ENCODE results near the gene CST4.
"Not testable (repeated sequence)": the region's sequence is repeated elsewhere in the genome, so short reads cannot be mapped to it uniquely, and the experiment has no call there.

The CST4 gene

DNA sequence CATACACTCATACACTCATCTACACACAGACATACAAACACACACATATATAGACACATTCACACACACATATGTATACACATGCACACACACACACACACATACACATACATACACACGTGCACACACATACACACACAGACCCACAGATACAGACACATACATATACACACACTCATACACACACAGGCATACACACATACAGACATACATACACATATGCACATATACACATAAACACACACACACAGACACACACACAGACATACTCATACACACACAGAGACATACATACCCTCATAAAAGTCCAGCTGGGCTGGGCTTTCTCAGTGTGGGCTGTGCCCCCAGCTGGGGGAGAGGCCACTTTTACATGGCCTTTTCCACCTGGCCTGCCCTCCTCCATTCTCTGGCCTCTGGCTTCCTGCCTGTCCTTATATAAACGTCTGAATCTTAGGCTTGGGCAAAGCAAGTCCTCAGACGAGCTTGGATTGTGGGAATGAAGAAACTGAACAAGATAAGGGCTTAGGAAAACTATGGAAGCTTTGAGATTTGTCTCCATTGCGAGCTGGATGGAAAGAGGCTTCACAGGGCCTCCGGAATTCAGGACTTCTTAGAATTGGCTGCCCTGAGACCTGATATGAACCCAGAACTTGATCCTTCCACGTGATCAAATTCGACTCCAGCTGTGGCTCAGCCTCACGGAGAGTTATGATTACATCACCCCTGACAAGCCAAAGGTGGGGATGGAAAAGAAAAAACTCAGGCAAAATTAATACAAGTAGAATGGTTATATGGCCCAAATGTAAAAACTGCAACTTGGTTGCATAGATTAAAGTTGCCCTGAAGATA is 28.6 kb downstream of the CST4 start:
- DNase-seq (ENCODE audit: low read depth in 2 of 2): no peak

GRCh38 chr20:23659610-23659988 is 29.2 kb downstream of the CST4 start:
- DNase-seq (ENCODE audit: low read depth in 2 of 2): not testable (repeated sequence)

GRCh38 chr20:23658989-23659609 is 29.7 kb downstream of the CST4 start:
- DNase-seq (ENCODE audit: low read depth in 2 of 2): no peak

DNA sequence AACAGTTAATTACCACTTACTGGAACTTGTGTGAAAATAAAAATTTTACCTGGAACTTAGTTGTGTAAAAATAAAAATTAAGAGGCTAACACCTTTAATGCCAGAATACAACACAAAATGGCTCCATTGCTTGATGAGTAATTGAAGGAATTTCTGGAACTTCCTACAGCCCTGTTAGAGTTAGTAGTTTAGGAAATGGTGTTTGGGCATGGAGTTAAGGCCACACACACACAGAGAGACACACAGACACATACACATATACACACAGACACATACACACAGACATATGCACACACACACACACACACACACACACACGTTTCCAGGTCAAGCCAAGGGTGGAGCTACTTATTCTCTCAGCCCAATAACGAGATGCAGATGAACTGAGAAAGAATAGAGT is 30.5 kb downstream of the CST4 start:
- no peak for DNase-seq (ENCODE audit: low read depth in 2 of 2)

DNA sequence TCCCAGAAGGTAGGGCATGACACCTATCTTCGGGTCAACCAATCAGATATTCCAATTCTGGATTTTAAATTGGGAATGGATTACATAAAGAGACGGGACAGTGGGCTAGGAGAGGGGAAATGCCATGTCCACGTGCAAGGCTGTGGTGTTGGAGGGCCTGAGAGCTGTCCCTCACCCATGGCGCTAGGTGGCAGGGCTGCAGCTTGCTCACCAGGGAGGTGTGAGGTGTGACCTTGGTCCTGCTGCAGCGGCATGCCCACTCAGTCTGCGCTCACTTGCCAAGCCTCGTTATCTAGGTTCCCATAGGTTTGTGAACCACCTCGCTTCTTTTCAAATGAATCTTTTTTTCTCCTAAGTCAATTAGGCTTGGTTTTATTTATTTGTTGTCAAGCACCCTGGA is 31.6 kb downstream of the CST4 start:
- DNase-seq (ENCODE audit: low read depth in 2 of 2): no peak

- DNase-seq (ENCODE audit: low read depth in 2 of 2): no peak
These were observed 32.5 kb downstream of the CST4 start for GRCh38 chr20:23656372-23656771.

- DNase-seq (ENCODE audit: low read depth in 2 of 2): no peak
These were observed 33.2 kb downstream of the CST4 start for GRCh38 chr20:23655491-23656211.

DNA sequence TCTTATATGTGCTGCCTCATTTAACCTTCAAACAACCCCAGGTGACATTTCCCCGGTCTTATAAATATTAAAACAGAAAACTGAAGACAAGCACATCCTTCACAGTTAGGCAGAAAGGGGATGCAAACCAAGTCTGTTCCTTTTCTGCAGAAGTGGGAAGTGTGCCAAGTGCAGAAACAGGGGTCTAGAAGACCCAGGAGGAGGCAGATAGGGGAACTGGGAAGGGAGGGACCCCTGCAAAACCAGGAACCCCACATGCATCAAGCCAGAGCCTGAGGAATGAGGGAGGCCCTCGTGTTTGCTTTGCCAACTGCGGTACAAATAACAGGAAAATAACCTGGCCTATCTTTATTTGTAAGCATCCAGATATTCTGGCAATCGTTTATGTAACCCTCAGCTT is 34.1 kb downstream of the CST4 start:
- no peak for DNase-seq (ENCODE audit: low read depth in 2 of 2)

DNA sequence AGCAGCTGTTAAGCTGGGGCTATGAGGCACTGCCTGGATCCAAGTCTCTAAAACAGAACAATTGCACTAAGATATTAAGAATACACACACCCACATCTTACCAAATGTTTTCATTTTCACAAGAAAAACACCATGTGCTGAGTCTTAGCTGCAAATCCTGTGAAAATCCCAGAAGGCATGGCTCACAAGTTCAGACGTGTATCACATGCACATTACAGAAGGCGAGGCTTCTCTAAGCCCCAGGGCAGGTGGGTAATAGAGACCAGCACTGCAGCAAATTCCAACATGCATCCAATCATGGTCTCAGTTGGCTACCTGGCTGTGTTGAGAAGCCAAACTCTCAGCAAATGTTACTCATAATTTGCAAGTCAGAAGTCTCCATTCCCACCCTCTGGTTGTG is 34.8 kb downstream of the CST4 start:
- no peak for DNase-seq (ENCODE audit: low read depth in 2 of 2)

GRCh38 chr20:23653400-23653938 is 35.4 kb downstream of the CST4 start:
- DNase-seq (ENCODE audit: low read depth in 2 of 2): no peak

- no peak for DNase-seq (ENCODE audit: low read depth in 2 of 2)
These were observed 35.9 kb downstream of the CST4 start for GRCh38 chr20:23652926-23653325.

- no peak for DNase-seq (ENCODE audit: low read depth in 2 of 2)
These were observed 36.5 kb downstream of the CST4 start for GRCh38 chr20:23652371-23652770.

GRCh38 chr20:23651117-23651516 is 37.7 kb downstream of the CST4 start:
- DNase-seq (ENCODE audit: low read depth in 2 of 2): no peak

- no peak for DNase-seq (ENCODE audit: low read depth in 2 of 2)
These were observed 38.9 kb downstream of the CST4 start for GRCh38 chr20:23649830-23650417.

GRCh38 chr20:23649242-23649641 is 39.6 kb downstream of the CST4 start:
- no peak for DNase-seq (ENCODE audit: low read depth in 2 of 2)

DNA sequence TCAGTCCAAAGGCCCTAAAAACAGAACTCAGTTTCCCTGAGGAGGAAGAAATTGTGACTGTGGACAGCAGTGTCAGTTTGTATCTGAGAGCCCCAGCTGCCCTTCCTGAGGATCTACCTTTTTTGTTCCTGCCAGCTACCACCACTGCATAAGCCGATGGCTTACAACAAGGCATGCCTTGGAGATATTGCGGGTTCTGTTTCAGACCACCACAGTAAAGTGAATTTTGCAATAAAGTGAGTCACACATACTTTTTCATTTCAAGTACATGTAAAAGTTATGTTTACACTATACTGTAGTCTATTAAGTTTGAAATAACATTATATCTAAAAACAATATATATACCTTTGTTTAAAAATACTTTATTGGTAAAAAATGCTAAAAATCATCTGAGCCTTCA is 41.5 kb downstream of the CST4 start:
- DNase-seq (ENCODE audit: low read depth in 2 of 2): no peak

GRCh38 chr20:23646106-23646873 is 42.5 kb downstream of the CST4 start:
- no peak for DNase-seq (ENCODE audit: low read depth in 2 of 2)

DNA sequence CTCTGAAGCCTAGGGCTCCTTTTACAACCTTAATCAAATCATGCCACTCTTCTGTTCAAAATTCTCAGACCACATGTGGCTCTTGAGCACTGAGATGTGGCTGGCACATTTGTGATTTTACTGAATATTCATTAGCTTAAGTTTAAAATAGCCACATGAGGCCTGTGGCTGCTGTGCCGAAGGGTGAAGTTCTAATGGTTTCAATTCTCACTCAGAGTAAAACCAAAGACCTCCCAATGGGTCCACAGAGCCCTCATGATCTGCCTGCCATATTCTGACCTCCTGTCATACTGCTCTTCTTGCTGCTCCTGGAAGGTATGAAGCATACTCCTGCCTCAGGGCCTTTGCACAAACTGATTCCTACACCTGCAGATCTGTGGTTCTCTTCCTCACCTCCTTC is 43.3 kb downstream of the CST4 start:
- DNase-seq (ENCODE audit: low read depth in 2 of 2): no peak

DNA sequence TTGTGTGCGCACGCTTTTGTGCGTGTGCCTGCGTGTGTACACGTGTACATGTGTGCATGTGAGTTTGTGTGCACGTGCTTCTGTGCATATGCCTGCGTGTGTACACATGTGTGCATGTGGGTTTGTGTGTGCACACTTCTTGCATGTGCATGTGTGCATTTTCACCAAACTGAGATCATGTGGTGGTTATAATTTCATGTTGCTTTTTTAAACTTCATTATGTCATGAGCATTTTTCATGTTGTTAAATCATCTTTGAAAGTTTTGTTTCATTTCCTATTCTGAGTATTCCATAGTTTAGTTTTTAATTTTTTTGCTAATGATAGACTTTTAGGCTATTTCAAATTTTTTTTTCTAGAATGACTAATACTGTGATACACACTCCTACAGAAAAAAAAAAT is 44.7 kb downstream of the CST4 start:
- no peak for DNase-seq (ENCODE audit: low read depth in 2 of 2)

GRCh38 chr20:23643659-23644058 is 45.2 kb downstream of the CST4 start:
- DNase-seq (ENCODE audit: low read depth in 2 of 2): no peak

Measured in stimulated activated CD4-positive, alpha-beta T cell treated with anti-CD3 and anti-CD28 coated beads, Interleukin-15, amount 100 ng/mL, for 48 hours (primary cell).